Keratinocyte (primary cell): ENCODE measurements around the gene GFRAL. TPM values are rescaled to one million over a fixed set of nuclear protein-coding genes. Genes with fewer than 3 reads are reported as not detected.
"Not testable (repeated sequence)": the region's sequence is repeated elsewhere in the genome, so short reads cannot be mapped to it uniquely, and the experiment has no call there.

Experiments used
- DNase-seq: peaks from one replicate; pipeline ENCODE4 v3.0.0-alpha.2; 2011; ENCODE audit warnings: low read depth, missing footprints, low spot score
- FAIRE-seq: peaks from 2 replicates; lab custom pipeline; 2011; peaks lifted over from hg19 to GRCh38; lab: Jason Lieb, UNC
- H2AFZ ChIP-seq: 2 replicates; pipeline ENCODE4 v1.6.0; 2012; ENCODE audit warnings: low read length, control low read depth, inconsistent platforms; ENCODE audit not compliant: control insufficient read depth
- H3K27ac ChIP-seq: 2 replicates; pipeline ENCODE4 v1.5.1; 2011; ENCODE audit warnings: low read length; ENCODE audit not compliant: control insufficient read depth, insufficient read depth
- H3K27me3 ChIP-seq: 3 replicates; pipeline ENCODE4 v1.6.0; 2011; ENCODE audit warnings: low read length; ENCODE audit not compliant: control insufficient read depth, insufficient read depth; ENCODE audit errors: extremely low read depth
- H3K36me3 ChIP-seq, 2 experiments: 2 replicates in 1 of 2; 3 replicates in 1 of 2; pipeline ENCODE4 v1.5.1; 2011; ENCODE audit warnings: low read length in 2 of 2, mild to moderate bottlenecking in 1 of 2; ENCODE audit not compliant: control insufficient read depth in 2 of 2, insufficient read depth in 2 of 2; ENCODE audit errors: extremely low read depth in 1 of 2
- H3K4me1 ChIP-seq: 3 replicates; pipeline ENCODE4 v1.5.1; 2011; ENCODE audit warnings: low read length; ENCODE audit not compliant: control insufficient read depth, insufficient read depth; ENCODE audit errors: extremely low read depth
- H3K4me2 ChIP-seq: 3 replicates; pipeline ENCODE4 v1.6.0; 2011; ENCODE audit warnings: low read depth, low read length; ENCODE audit not compliant: control insufficient read depth, insufficient read depth; ENCODE audit errors: extremely low read depth
- H3K4me3 ChIP-seq, 3 experiments: fragments of 200-600 bp in 1 of 3; sonication (generic) in 1 of 3; 2 replicates in 2 of 3; 3 replicates in 1 of 3; pipeline ENCODE4 v1.5.1; 2011 to 2016; ENCODE audit warnings: low read length in 3 of 3, mild to moderate bottlenecking in 3 of 3, control low read depth in 2 of 3, inconsistent platforms in 1 of 3, low read depth in 1 of 3, mixed read lengths in 1 of 3, mixed run types in 1 of 3, moderate library complexity in 1 of 3; ENCODE audit not compliant: control insufficient read depth in 2 of 3, insufficient read depth in 2 of 3; ENCODE audit errors: extremely low read depth in 1 of 3
- H3K79me2 ChIP-seq: 2 replicates; pipeline ENCODE4 v1.6.0; 2012; ENCODE audit warnings: low read length; ENCODE audit not compliant: control insufficient read depth, insufficient read depth
- H3K9ac ChIP-seq: 3 replicates; pipeline ENCODE4 v1.6.0; 2011; ENCODE audit warnings: low read length; ENCODE audit not compliant: control insufficient read depth, insufficient read depth; ENCODE audit errors: extremely low read depth
- H3K9me1 ChIP-seq: 3 replicates; pipeline ENCODE4 v1.6.0; 2011; ENCODE audit warnings: low read length; ENCODE audit not compliant: control insufficient read depth, insufficient read depth; ENCODE audit errors: extremely low read depth
- H3K9me3 ChIP-seq: 2 replicates; pipeline ENCODE4 v1.5.1; 2012; ENCODE audit warnings: low read depth, low read length; ENCODE audit not compliant: control insufficient read depth
- H4K20me1 ChIP-seq: 3 replicates; pipeline ENCODE4 v1.6.0; 2011; ENCODE audit warnings: low read length; ENCODE audit not compliant: control insufficient read depth, insufficient read depth; ENCODE audit errors: extremely low read depth
- CTCF ChIP-seq, 3 experiments: IDR thresholded peaks in 1 of 3; conservative IDR thresholded peaks in 1 of 3; optimal IDR thresholded peaks in 1 of 3; 2 replicates in 2 of 3; 3 replicates in 1 of 3; pipeline versions ENCODE3 to v1.5.1; 2011; ENCODE audit warnings: low read length in 3 of 3, mild to moderate bottlenecking in 3 of 3, moderate library complexity in 2 of 3, control low read depth in 1 of 3, inconsistent platforms in 1 of 3; ENCODE audit not compliant: insufficient read depth in 2 of 3; ENCODE audit errors: extremely low read depth in 1 of 3
- EZH2 ChIP-seq: IDR thresholded peaks from one replicate; pipeline ENCODE4 v1.6.1; 2012; ENCODE audit warnings: inconsistent platforms, mild to moderate bottlenecking, low read length, moderate library complexity
- dilution Hi-C: fragments of 300-500 bp; cut with MboI; formaldehyde crosslinking; loops from one replicate; pipeline ENCODE4 v1.7.0; 2020; ENCODE audit warnings: low sequenced_read_pairs; ENCODE audit not compliant: extremely low pct_ligation_motif_present
- polyA plus RNA-seq, 5 experiments: library from polyadenylated mRNA; depleted of rRNA in 3 of 5; stranded (reverse) in 3 of 5; stranded (forward) in 1 of 5; unstranded in 1 of 5; fragments of >200 nt; gene quantifications; 1 replicate in 1 of 5; 2 replicates in 3 of 5; 3 replicates in 1 of 5; pipeline versions ENCODE4 v1.2.1 to v1.2.3, GENCODE V29; 2011 to 2012; ENCODE audit warnings: missing spikeins in 2 of 5, low read depth in 1 of 5, low replicate concordance in 1 of 5

GFRAL gene
- polyA plus RNA-seq, 1 donor (not counting 4 experiments of a cell fraction or from before 2014, with no cell fraction given), result not detected

- dilution Hi-C loops, result loop anchor here (25.0 kb wide), 1 partner anchor 675 kb away; no protein-coding TSS in a partner anchor
- no peak overlapping the region for H3K27ac ChIP-seq
- TF ChIP-seq EZH2, result no peak
- no peaks in the 10 kb centered on the region for H3K4me1 ChIP-seq
- DNase-seq, result no peak
- peaks cover 3% of the 10 kb centered on the region for H3K27me3 ChIP-seq
- H4K20me1 ChIP-seq, result no peaks in the 10 kb centered on the region
- H3K4me2 ChIP-seq, result no peak overlapping the region
- H3K79me2 ChIP-seq, result no peaks in the 10 kb centered on the region
- no peaks in the 10 kb centered on the region for H3K9me1 ChIP-seq
- no peak overlapping the region for H2AFZ ChIP-seq
- no peak overlapping the region for H3K9ac ChIP-seq
- no peaks in the 10 kb centered on the region for H3K36me3 ChIP-seq
- no peak for FAIRE-seq
- no peak overlapping the region for H3K4me3 ChIP-seq
- no peaks in the 10 kb centered on the region for H3K9me3 ChIP-seq
These were observed 40.4 kb upstream of the GFRAL start for GRCh38 chr6:55286824-55287223.

- Histone ChIP-seq H3K4me3 (no peak overlapping the region), H3K4me2 (no peak overlapping the region), H2AFZ (no peak overlapping the region), H3K9ac (no peak overlapping the region), H3K9me1 (no peaks in the 10 kb centered on the region), H4K20me1 (no peaks in the 10 kb centered on the region), H3K9me3 (no peaks in the 10 kb centered on the region), H3K4me1 (no peaks in the 10 kb centered on the region), H3K27ac (no peak overlapping the region), H3K36me3 (no peaks in the 10 kb centered on the region), H3K79me2 (no peaks in the 10 kb centered on the region), H3K27me3 (no peaks in the 10 kb centered on the region)
- no peak for TF ChIP-seq EZH2
- no peak for TF ChIP-seq CTCF (optimal IDR thresholded peaks at IDR 0.05 in 1 of 3, IDR thresholded peaks at IDR 0.05 in 1 of 3, conservative IDR thresholded peaks at IDR 0.05 in 1 of 3; ENCODE audit: extremely low read depth in 1 of 3, insufficient read depth in 2 of 3, low read length in 3 of 3)
- DNase-seq (no peak), FAIRE-seq (no peak)
- dilution Hi-C loops, result loop anchor here (25.0 kb wide), 1 partner anchor 672 kb away; no protein-coding TSS in a partner anchor
These were observed 36.5 kb upstream of the GFRAL start for GRCh38 chr6:55290736-55291135.

GRCh38 chr6:55293116-55293515, 34.2 kb upstream of the GFRAL start:
- Histone ChIP-seq H3K4me1 (no peaks in the 10 kb centered on the region), H4K20me1 (no peaks in the 10 kb centered on the region), H3K9me1 (no peaks in the 10 kb centered on the region), H3K36me3 (no peaks in the 10 kb centered on the region), H3K4me3 (no peak overlapping the region), H3K27ac (no peak overlapping the region), H3K9ac (no peak overlapping the region), H3K4me2 (no peak overlapping the region), H3K27me3 (no peaks in the 10 kb centered on the region), H3K79me2 (no peaks in the 10 kb centered on the region), H3K9me3 (no peaks in the 10 kb centered on the region), H2AFZ (no peak overlapping the region)
- peak in 2 of 3 experiments; percentile 36 to 38 for TF ChIP-seq CTCF (optimal IDR thresholded peaks at IDR 0.05 in 1 of 3, IDR thresholded peaks at IDR 0.05 in 1 of 3, conservative IDR thresholded peaks at IDR 0.05 in 1 of 3; ENCODE audit: extremely low read depth in 1 of 3, insufficient read depth in 2 of 3, low read length in 3 of 3)
- TF ChIP-seq EZH2, result no peak
- FAIRE-seq, result no peak
- DNase-seq, result no peak
- dilution Hi-C loops, result loop anchor here (25.0 kb wide), 1 partner anchor 669 kb away; no protein-coding TSS in a partner anchor

- not testable (repeated sequence) for H3K27me3 ChIP-seq, H3K9ac ChIP-seq, H3K27ac ChIP-seq, H4K20me1 ChIP-seq, H3K9me1 ChIP-seq, H3K4me2 ChIP-seq, FAIRE-seq, H3K4me3 ChIP-seq, DNase-seq, H3K36me3 ChIP-seq, H3K79me2 ChIP-seq, H2AFZ ChIP-seq, H3K9me3 ChIP-seq, H3K4me1 ChIP-seq
- dilution Hi-C loops, result loop anchor here (25.0 kb wide), 1 partner anchor 665 kb away; no protein-coding TSS in a partner anchor
These were observed 30.1 kb upstream of the GFRAL start for GRCh38 chr6:55297214-55297613.
